C4-2B (cell line): ENCODE data around the gene TAF1A.

ENCODE experiments used
- ZFX ChIP-seq: fragments of 450-650 bp; IDR thresholded peaks from 2 replicates; pipeline ENCODE4 v1.6.1; 2017
- TF ChIP-seq, protein P1 (sequence below): fragments of 450-650 bp; conservative IDR thresholded peaks from 2 replicates; pipeline ENCODE4 v1.5.1; 2017; ENCODE audit warnings: mild to moderate bottlenecking

DNA sequence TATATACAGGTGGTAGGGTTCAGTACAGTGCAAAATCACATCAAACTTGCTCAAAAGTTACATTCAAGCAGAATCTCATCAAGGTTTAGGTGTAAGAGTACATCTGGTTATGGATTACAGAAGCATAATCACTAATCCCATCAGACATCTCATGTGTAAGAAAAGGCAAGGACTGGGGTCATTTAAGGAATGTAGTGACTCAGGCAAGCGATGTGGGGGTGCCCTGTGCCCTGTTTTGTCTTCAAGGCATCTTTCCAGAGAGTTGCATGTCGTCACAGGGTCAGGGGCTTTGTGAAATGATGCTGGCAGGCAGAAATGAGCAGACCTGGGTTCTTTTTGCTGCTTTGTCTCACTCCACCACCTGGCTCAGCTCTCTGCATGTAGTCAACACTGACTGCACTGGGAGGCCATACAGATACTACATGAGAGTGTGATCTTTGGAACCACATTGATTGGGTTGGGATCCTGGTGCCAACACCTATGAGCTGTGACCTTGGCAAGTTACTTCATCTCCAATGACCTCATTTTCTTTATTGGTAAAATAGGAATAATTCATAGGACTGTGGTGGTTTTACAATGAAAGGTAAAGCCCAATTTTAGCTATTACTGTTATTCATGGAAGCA, 33.6 kb downstream of the TAF1A start:
- TF ChIP-seq, protein P1, sequence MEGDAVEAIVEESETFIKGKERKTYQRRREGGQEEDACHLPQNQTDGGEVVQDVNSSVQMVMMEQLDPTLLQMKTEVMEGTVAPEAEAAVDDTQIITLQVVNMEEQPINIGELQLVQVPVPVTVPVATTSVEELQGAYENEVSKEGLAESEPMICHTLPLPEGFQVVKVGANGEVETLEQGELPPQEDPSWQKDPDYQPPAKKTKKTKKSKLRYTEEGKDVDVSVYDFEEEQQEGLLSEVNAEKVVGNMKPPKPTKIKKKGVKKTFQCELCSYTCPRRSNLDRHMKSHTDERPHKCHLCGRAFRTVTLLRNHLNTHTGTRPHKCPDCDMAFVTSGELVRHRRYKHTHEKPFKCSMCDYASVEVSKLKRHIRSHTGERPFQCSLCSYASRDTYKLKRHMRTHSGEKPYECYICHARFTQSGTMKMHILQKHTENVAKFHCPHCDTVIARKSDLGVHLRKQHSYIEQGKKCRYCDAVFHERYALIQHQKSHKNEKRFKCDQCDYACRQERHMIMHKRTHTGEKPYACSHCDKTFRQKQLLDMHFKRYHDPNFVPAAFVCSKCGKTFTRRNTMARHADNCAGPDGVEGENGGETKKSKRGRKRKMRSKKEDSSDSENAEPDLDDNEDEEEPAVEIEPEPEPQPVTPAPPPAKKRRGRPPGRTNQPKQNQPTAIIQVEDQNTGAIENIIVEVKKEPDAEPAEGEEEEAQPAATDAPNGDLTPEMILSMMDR, result no peak
- TF ChIP-seq ZFX, result no peak
